ENCODE results near the gene CNN2. TPM values are rescaled to one million over a fixed set of nuclear protein-coding genes. Genes with fewer than 3 reads are reported as not detected.

Gene CNN2
- total and polyA plus RNA-seq, 2 of the 13 experiments (the other 11 are each of a cell fraction or from before 2014, with no cell fraction given) = 63.6 to 70.0 TPM

GRCh38 chr19:1039646-1040475 is 13.5 kb downstream of the CNN2 start, which contains the start of gene ABCA7:
TSS of gene ABCA7 (plus strand) at chr19:1040107. CDS start at chr19:1041362, 1,255 bp downstream.
- H3K36me3 ChIP-seq (replicated peaks in 1 of 2; ENCODE audit: control insufficient read depth in 1 of 2, insufficient read depth in 2 of 2, low read length in 2 of 2) = peaks cover 4 to 17% of the 10 kb centered on the region in 2 experiments; a peak in 4 of 5 replicates
- H3K79me2 ChIP-seq (ENCODE audit: insufficient read depth, low read length) = no peaks in the 10 kb centered on the region
- H3K4me3 ChIP-seq (replicated peaks in 1 of 3; ENCODE audit: insufficient read depth in 1 of 3, low read depth in 2 of 3, low read length in 3 of 3) = peak within 1 kb of the TSS; percentile 62 to 79 (median 73)
- WGBS (ENCODE audit: low lambda C conversion rate) = 11% methylated on average over 22 of the region's 56 CpGs
- intact Hi-C loops (cut with micrococcal nuclease; ENCODE audit: unreplicated experiment) = no loop called here
- H3K9ac ChIP-seq (ENCODE audit: insufficient read depth, low read depth, low read length) = peak within 1 kb of the TSS; percentile 58
- no peaks in the 10 kb centered on the region for H3K9me3 ChIP-seq (ENCODE audit: low read length)
- FAIRE-seq = peak; percentile 54
- no peak within 1 kb of the TSS for H2AFZ ChIP-seq (ENCODE audit: low read length)
- ChIA-PET CTCF (ENCODE audit: low intra/inter-chr PET ratio, low total read pairs) (no interaction called here), POLR2A (interaction anchor here (0.7 to 4.1 kb wide), 8 partner anchors 11 to 56 kb away, joined by 3 to 71 read pairs (median 4); partner anchors contain the start of genes CNN2 and RNU6-2)
- peak within 1 kb of the TSS; percentile 23 for H3K27ac ChIP-seq (ENCODE audit: extremely low read length, insufficient read depth, low read length)
- H3K4me2 ChIP-seq (ENCODE audit: low read depth, low read length) = peak within 1 kb of the TSS; percentile 98
- peaks cover 25% of the 10 kb centered on the region for H3K4me1 ChIP-seq (ENCODE audit: insufficient read depth, low read length)
- peak; percentile 90 for DNase-seq (ENCODE audit: low spot score)
- BruUV-seq (replicated peaks) = no TSS peak
- ATAC-seq = peak; percentile 91
- H3K27me3 ChIP-seq (ENCODE audit: control insufficient read depth in 1 of 2, insufficient read depth in 2 of 2, low read length in 2 of 2) = no peaks in the 10 kb centered on the region
- no peaks in the 10 kb centered on the region for H4K20me1 ChIP-seq (ENCODE audit: insufficient read depth, low read length)
- in situ Hi-C loops (cut with HindIII; ENCODE audit: extremely low pct_ligation_motif_present, low pct_unique_long_range_greater_than_20kb) = no loop called here
- no peak for TF ChIP-seq RFX3 (CRISPR knock-in tag; IDR thresholded peaks at IDR 0.05)
- peak; percentile 72; the same call in 1 of the 2 replicates for TF ChIP-seq HNF1B (CRISPR knock-in tag; IDR thresholded peaks at IDR 0.05)
- TF ChIP-seq MYNN (CRISPR knock-in tag; IDR thresholded peaks at IDR 0.05; ENCODE audit: low read depth) = no peak
- TF ChIP-seq SPEN (CRISPR knock-in tag; IDR thresholded peaks at IDR 0.05; ENCODE audit: low read depth) = peak; percentile 67
- TF ChIP-seq ZMYM4 (CRISPR knock-in tag; IDR thresholded peaks at IDR 0.05) = peak; percentile 44; the same call in 1 of the 2 replicates
- 0 out of 2 replicates have a peak, but pooled peaks have one; percentile 70 for TF ChIP-seq ZNF44 (CRISPR knock-in tag; IDR thresholded peaks at IDR 0.05)
- no peak for TF ChIP-seq ZNF746 (CRISPR knock-in tag; IDR thresholded peaks at IDR 0.05)
- TF ChIP-seq TCF7 (IDR thresholded peaks at IDR 0.05; ENCODE audit: low read depth) = no peak
- TF ChIP-seq ZNF224 (CRISPR knock-in tag; IDR thresholded peaks at IDR 0.05) = no peak
- no peak for TF ChIP-seq SNAPC4 (CRISPR knock-in tag; IDR thresholded peaks at IDR 0.05)
- no peak for TF ChIP-seq ZNF317 (CRISPR knock-in tag; IDR thresholded peaks at IDR 0.05)
- TF ChIP-seq ZNF644 (CRISPR knock-in tag; IDR thresholded peaks at IDR 0.05; ENCODE audit: low read depth) = no peak
- no peak for TF ChIP-seq ZFAT (CRISPR knock-in tag; conservative IDR thresholded peaks at IDR 0.05)
- no peak for TF ChIP-seq MATR3 (CRISPR knock-in tag; IDR thresholded peaks at IDR 0.05)
- no peak; the same call in 1 of the 2 replicates for TF ChIP-seq HINFP (CRISPR knock-in tag; IDR thresholded peaks at IDR 0.05; ENCODE audit: low read depth)

All from HepG2 (cell line).